ENCODE results near the gene DAPK1.

The DAPK1 gene

GRCh38 chr9:87494970-87495471, 2.6 kb upstream of the DAPK1 start (continued):
- TF ChIP-seq ZNF600 (tag by site-specific recombination; IDR thresholded peaks at IDR 0.05) (no peak), SP7 (tag by site-specific recombination; IDR thresholded peaks at IDR 0.05) (peak; percentile 71), ZFHX2 (tag by site-specific recombination; conservative IDR thresholded peaks at IDR 0.05) (peak; percentile 75)

- no peaks in the 10 kb centered on the region for H3K9me3 ChIP-seq (ENCODE audit: control insufficient read depth, insufficient read depth, low read depth, low read length)
- H3K4me3 ChIP-seq (ENCODE audit: low read depth, low read length), result peak overlapping the region; percentile 73
- POLR2A ChIA-PET, result interaction anchor here (0.6 to 1.8 kb wide), 10 partner anchors 18 to 1038 kb away, joined by 3 to 12 read pairs (median 3); partner anchors contain the start of genes CTSL and GAS1
- H3K4me1 ChIP-seq (ENCODE audit: control insufficient read depth, insufficient read depth, low read length), result peaks cover 6% of the 10 kb centered on the region; the same call in 1 of the 2 replicates
- TF ChIP-seq ZNF155 (tag by site-specific recombination; IDR thresholded peaks at IDR 0.05) (no peak), SP7 (tag by site-specific recombination; IDR thresholded peaks at IDR 0.05) (0 out of 2 replicates have a peak, but pooled peaks have one; percentile 17), INSM2 (tag by site-specific recombination; IDR thresholded peaks at IDR 0.05) (no peak), MEIS1 (CRISPR knock-in tag; IDR thresholded peaks at IDR 0.05; ENCODE audit: borderline replicate concordance) (no peak), ZIC2 (tag by site-specific recombination; IDR thresholded peaks at IDR 0.05) (0 out of 2 replicates have a peak, but pooled peaks have one; percentile 7), SCRT2 (tag by site-specific recombination; IDR thresholded peaks at IDR 0.05) (0 out of 2 replicates have a peak, but pooled peaks have one; percentile 16), ZFP3 (tag by site-specific recombination; IDR thresholded peaks at IDR 0.05; ENCODE audit: low read depth) (no peak), PBX3 (CRISPR knock-in tag; IDR thresholded peaks at IDR 0.05) (no peak), ZNF274 (IDR thresholded peaks at IDR 0.05; ENCODE audit: low read length) (no peak), ZNF274 (tag by site-specific recombination; IDR thresholded peaks at IDR 0.05; ENCODE audit: borderline replicate concordance) (no peak), ZNF544 (tag by site-specific recombination; IDR thresholded peaks at IDR 0.05) (no peak), ZNF354C (tag by site-specific recombination; IDR thresholded peaks at IDR 0.05; ENCODE audit: borderline replicate concordance, low read depth) (no peak), ZNF707 (tag by site-specific recombination; IDR thresholded peaks at IDR 0.05) (no peak), ZNF701 (tag by site-specific recombination; IDR thresholded peaks at IDR 0.05) (no peak), ZNF510 (tag by site-specific recombination; IDR thresholded peaks at IDR 0.05; ENCODE audit: insufficient replicate concordance) (no peak), ZFP37 (tag by site-specific recombination; IDR thresholded peaks at IDR 0.05) (no peak), ZFP69B (tag by site-specific recombination; IDR thresholded peaks at IDR 0.05) (no peak)
- CTCF ChIA-PET, result interaction anchor here (0.6 to 2.6 kb wide), 9 partner anchors 37 to 954 kb away, joined by 3 to 14 read pairs (median 5); no protein-coding TSS in a partner anchor
- H3K27ac ChIP-seq (ENCODE audit: extremely low read depth, low read depth, low read length), result peak overlapping the region; percentile 87; the same call in 1 of the 2 replicates
- H3K36me3 ChIP-seq (ENCODE audit: control insufficient read depth in 2 of 2, insufficient read depth in 1 of 2, low read length in 2 of 2), result no peaks in the 10 kb centered on the region
These were observed 525 bp upstream of the DAPK1 start for GRCh38 chr9:87497080-87497603.

GRCh38 chr9:87498046-87498810, 561 bp downstream of the DAPK1 start:
- ChIA-PET CTCF (interaction anchor here (0.6 to 2.6 kb wide), 7 partner anchors 40 to 1668 kb away, joined by 3 to 14 read pairs (median 5); no protein-coding TSS in a partner anchor), POLR2A (interaction anchor here (0.8 to 1.8 kb wide), 9 partner anchors 17 to 551 kb away, joined by 3 to 12 read pairs (median 5); partner anchors contain the start of genes CTSL and GAS1)
- H3K36me3 ChIP-seq (ENCODE audit: control insufficient read depth in 2 of 2, insufficient read depth in 1 of 2, low read length in 2 of 2), result no peaks in the 10 kb centered on the region
- H3K9me3 ChIP-seq (ENCODE audit: control insufficient read depth, insufficient read depth, low read depth, low read length), result no peaks in the 10 kb centered on the region
- peak overlapping the region; percentile 87 for H3K27ac ChIP-seq (ENCODE audit: extremely low read depth, low read depth, low read length)
- peak overlapping the region; percentile 73 for H3K4me3 ChIP-seq (ENCODE audit: low read depth, low read length)
- peaks cover 9% of the 10 kb centered on the region; the same call in 1 of the 2 replicates for H3K4me1 ChIP-seq (ENCODE audit: control insufficient read depth, insufficient read depth, low read length)
- TF ChIP-seq ZBTB26 (tag by site-specific recombination; optimal IDR thresholded peaks at IDR 0.05), result peak; percentile 66
- 0 out of 2 replicates have a peak, but pooled peaks have one; percentile 5 for TF ChIP-seq ZBTB48 (tag by site-specific recombination; IDR thresholded peaks at IDR 0.05)
- TF ChIP-seq SP7 (tag by site-specific recombination; IDR thresholded peaks at IDR 0.05), result no peak
- peak; percentile 79 for TF ChIP-seq SCRT2 (tag by site-specific recombination; IDR thresholded peaks at IDR 0.05)
- no peak for TF ChIP-seq ZNF707 (tag by site-specific recombination; IDR thresholded peaks at IDR 0.05)
- peak; percentile 20; the same call in 1 of the 2 replicates for TF ChIP-seq EGR2 (tag by site-specific recombination; IDR thresholded peaks at IDR 0.05; ENCODE audit: low read depth)
- no peak for TF ChIP-seq ZNF530 (tag by site-specific recombination; IDR thresholded peaks at IDR 0.05; ENCODE audit: low read depth)
- no peak for TF ChIP-seq ZNF302 (tag by site-specific recombination; IDR thresholded peaks at IDR 0.05; ENCODE audit: low read depth)
- peak; percentile 16; the same call in 1 of the 2 replicates for TF ChIP-seq KLF1 (tag by site-specific recombination; IDR thresholded peaks at IDR 0.05)
- no peak for TF ChIP-seq ZNF169 (tag by site-specific recombination; IDR thresholded peaks at IDR 0.05)
- TF ChIP-seq GLI4 (tag by site-specific recombination; IDR thresholded peaks at IDR 0.05), result no peak
- 0 out of 2 replicates have a peak, but pooled peaks have one; percentile 52 for TF ChIP-seq MEIS1 (CRISPR knock-in tag; IDR thresholded peaks at IDR 0.05; ENCODE audit: borderline replicate concordance)
- TF ChIP-seq SP2 (tag by site-specific recombination; IDR thresholded peaks at IDR 0.05), result peak; percentile 62
